CD4-positive, alpha-beta T cell treated with Interleukin-4 for 1 hour (primary cell): ENCODE data around the gene VWA5A.
A peak's percentile ranks its signal among the peaks of the same experiment; 100 is the strongest.
"Not testable (repeated sequence)": the region's sequence is repeated elsewhere in the genome, so short reads cannot be mapped to it uniquely, and the experiment has no call there.

Experiments used
- DNase-seq, 2 donors: peaks; one replicate each; pipeline ENCODE4 v3.0.0-alpha.2; 2020 to 2022

Gene VWA5A

DNA sequence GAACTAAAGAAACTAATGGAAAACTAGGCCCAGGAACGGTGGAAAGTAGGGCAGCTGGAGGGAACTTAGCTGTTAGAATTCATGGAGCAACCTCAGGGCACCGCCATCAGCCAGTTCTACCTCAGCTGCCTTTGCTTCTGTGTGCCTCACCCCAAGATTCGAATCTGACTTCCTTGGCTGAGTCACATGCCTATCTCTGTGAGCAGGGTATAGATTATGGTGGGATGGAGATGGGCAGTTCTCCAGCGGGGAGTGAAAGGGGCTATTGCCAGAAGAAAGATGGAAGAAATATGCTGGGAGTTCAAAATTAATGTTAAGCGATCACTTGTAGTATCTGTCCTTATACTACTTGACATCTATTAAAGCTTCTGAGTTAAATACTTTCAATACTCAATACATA is 18.9 kb upstream of the VWA5A start:
- DNase-seq = no peak

GRCh38 chr11:124098141-124098540 is 17.1 kb upstream of the VWA5A start:
- DNase-seq = no peak

GRCh38 chr11:124101737-124102136 is 13.5 kb upstream of the VWA5A start:
- no peak for DNase-seq

DNA sequence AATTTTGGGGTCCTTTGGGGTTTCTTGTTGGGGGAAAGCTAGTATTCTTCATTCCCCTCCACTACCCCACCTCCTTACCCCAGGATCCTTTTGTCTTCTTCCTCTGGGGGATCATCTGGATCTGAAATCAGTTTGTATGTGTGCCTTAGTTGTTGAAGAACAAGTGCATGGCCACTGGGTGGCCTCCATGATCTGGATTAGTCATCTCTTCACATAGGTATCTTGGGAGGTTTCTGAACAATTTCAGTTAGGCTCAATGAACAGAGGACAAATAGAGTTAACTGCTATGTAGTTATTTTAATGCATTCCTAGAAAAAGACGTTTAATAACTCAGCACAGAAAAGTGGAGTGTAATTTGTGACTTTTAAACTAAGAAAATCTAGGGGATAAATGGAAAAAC is 7.1 kb upstream of the VWA5A start:
- no peak for DNase-seq

DNA sequence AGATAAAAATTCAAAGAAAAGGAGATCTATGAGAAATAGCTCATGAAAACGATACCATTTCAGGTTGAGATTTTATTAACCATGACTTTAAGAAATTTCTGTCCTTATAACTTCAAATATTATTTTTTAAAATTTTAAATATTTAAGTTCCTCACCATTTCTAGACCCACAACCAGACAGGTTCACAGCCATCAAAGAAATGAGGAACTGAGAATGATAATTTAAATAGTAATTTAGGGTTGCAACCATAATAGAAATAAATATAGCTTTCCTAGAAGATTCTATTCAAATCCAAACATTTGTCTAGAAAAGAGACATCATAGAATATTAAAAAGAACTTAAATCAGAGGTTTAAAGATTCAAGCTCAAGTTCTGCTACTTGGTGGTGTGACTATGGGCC is 5.9 kb upstream of the VWA5A start:
- no peak for DNase-seq

DNA sequence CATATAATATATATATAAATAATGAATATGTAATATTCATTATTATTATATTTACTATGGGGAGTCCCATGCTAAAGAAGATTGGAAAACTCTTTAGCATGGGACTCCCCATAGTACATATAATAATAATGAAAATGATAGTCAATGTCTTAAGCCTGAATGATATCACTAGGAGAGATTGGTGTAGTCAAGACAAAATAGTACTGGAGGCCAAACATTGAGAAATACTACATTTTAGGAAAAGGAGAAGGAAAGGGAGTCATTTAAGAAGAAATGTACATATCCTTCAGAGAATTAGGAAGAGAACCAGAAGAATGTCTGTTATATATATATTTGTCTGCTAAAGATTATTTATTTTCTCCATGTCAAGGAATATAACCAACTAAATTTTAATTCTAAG is 5.0 kb upstream of the VWA5A start:
- DNase-seq = no peak

DNA sequence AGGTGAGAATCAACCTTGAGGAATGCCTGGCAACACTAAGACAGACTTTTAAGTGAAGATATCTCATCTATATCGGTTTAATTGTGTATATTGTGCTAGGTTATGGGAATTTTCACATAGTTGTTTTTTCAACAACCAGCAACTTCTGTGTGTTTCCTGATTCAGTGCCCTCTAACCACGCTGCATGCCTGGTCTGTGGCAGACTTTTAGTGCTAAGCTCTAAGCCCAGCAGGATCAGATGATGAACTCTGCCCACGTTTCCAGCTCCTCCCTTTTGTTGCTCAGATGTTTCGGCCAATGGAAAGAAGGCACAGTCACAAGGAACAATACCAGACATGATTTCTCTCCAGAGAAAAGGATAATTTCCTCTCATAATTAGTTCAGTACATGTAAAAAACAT is 1.4 kb upstream of the VWA5A start:
- DNase-seq = no peak

GRCh38 chr11:124115782-124116616 is 749 bp downstream of the VWA5A start:
- DNase-seq = no peak

- no peak for DNase-seq
Measured at GRCh38 chr11:124119103-124119502, 3.9 kb downstream of the VWA5A start.

DNA sequence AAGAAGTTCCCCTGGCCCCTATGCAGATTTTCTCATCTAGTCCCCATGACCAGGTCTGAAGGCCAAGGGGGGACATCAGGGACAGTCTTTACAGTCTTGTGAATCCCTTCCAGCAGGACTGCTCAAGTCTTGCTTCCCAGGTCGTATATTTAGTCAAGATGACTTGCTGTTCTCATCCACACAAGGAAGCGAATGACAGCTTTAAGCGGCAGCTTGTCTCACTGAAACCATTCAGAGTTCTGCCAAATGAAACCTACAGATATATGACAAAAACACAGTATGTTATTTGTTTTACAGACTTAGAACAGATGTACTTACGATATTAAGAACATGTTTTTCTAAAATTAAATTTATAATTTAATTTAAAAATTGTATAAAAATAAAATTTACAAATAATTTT is 5.6 kb downstream of the VWA5A start:
- no peak for DNase-seq

DNA sequence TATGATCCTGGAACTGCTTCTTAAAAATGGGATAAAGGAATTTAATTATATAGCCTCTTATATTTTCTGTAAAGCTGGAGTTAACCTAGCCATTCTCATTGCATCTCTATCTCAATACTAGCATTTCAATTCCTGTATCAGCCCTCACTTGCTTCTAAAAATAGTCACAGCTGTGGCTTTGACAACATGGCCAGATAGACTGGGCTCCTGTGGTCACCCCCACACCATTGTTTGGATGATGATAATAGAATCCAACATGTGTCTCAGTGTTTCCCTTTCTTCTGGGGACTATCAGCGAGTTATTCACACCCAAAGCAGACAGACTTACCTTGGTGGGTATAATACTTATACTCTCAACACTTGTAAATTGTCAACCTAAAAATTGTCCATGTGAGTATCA is 6.9 kb downstream of the VWA5A start:
- DNase-seq = no peak

DNA sequence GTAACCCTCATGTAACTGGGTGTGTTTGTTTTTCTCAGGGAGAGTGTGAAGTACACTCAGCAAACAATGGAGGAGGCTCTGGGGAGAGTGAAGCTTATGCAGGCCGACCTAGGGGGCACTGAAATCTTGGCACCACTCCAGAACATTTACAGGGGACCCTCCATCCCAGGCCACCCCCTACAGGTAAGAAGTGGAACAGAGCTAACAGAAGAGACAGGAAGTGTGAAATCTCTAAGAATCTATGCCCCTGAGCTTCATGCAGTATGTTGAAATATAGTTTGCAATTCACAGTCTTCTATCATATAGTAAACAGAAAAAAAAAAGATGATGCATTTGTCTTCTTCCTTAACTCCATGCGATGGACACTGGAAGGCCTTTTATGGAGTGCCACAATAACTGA is 8.4 kb downstream of the VWA5A start:
- no peak for DNase-seq

DNA sequence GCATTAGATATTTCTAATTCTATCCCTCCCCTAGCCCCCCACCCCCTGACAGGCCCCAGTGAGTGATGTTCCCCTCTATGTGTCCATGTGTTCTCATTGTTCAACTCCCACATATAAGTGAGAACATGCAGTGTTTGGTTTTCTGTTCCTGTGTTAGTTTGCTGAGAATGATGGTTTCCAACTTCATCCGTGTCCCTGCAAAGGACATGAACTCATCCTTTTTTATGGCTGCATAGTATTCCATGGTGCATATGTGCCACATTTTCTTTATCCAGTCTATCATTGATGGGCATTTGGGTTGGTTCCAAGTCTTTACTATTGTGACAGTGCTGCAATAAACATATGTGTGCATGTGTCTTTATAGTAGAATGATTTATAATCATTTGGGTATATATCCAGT is 11.9 kb downstream of the VWA5A start:
- not testable (repeated sequence) for DNase-seq

DNA sequence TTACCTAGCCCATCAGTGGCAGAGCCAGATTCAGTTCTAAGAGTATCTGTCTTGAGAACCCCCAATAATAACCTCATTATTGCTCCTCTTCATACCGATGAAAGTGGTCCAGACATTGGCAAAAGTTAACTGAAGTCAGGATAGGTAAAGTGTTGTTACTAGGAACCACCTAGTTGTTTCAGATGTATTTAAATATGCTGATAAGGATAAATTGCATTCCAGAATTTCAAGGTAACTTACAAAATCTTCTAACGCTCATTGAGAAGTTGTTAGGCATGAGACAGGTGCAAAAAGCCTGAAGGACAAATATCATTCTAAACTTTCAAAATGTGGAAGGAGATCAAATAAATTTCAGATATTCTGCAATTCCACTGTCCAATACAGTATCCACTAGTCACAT is 27.8 kb downstream of the VWA5A start:
- DNase-seq = no peak

DNA sequence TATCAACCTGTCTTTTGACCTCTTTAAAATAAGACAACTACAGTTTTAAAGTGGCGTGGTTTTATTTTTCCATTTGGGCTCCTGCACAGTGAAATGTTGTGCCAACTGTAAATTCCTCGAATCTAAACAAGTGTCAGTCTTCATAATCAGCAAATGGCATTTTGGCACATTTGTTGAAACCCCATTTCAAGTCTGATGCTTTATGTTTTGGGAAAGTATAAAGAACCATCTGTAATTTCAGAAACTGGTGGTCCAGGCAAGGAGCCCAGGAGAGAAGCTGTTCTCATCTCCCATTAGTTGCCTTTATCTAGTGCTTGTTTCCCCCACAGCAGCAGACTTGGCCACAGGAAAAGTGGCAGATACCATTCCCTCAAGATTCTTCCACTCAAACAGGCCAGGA is 32.7 kb downstream of the VWA5A start:
- no peak for DNase-seq

DNA sequence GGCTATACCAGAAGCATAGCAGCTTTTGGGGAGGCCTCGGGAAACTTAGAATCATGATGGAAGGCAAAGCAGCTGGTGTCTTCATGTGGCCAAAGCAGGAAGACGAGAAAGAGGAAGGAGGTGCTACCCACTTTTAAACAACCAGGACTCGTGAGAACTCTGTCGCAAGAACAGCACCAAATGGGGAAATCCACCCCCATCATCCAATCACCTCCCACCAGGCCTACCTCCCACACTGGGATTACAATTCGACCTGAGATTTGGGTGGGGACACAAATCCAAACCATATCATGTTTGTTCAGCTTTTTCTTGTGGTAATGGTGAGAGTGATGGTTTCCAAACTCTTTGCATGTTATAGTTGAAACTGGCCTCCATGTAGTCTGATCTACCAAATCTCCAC is 35.4 kb downstream of the VWA5A start:
- DNase-seq = peak in 1 of 2 donors; percentile 11

DNA sequence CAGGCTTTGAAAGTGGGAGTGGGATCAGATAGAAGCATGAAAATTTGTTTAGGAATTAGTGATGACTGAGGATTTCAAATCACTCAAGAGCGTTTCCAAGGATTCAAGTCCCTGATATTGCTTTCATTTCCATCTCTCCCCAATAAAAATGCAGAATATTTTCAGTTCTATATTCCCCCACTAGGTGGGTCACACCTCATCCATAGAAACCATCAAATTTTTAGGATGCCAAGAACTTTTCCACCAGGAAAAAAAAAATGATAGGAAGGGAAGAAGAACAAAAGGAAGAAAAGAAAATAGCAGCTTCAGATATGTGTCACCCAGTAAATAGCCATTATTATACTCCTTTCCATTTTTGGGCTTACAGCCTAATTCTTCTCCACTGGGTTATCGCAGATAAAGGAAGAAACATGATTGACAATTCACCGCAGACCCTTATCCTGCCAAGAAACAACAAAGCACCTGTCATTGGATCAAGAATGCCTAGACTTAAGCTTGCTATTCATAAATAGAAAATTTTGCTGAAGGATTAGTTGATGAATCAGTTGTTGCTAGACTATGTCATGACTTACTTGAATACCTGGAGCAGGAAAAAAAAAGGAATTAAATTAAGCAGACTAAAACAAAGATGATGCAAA is 37.6 kb downstream of the VWA5A start:
- DNase-seq = no peak

DNA sequence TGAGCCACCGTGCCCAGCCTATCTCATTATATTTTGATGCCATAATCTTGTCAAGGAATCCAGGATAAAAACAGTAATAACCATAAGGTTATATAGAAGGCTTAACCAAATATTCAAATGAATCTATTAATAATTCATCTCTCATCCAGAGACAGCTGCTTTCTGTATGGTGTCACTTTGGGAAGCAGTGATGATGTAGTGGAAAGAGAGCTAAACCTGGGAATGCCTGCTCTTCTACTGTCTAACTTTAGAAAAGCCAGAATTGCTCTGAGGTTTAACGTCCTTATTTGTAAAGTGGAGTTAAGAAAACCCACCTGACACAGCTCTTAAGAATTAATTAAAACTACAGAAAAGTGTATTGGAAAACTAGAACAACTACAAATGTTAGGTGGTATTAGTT is 38.6 kb downstream of the VWA5A start:
- DNase-seq = no peak

DNA sequence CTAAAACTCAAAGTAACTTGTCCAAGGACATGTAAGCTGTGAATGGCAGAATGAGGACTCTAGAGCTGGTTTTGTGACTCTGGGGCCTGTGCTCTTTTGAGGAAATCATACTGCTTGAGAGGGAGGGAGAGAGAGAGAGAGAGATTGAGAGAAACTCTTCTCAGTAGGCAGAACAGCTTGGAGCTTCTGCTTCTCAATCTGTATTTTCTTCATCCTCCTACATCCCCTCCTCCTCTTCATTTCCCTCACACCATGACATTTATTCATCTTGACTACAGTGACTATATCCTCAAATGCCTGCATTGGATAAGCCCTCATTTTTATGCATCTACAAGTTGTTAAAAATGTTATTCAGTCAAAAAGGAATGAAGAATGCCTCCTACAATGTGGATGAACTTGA is 44.2 kb downstream of the VWA5A start:
- DNase-seq = no peak

GRCh38 chr11:124160986-124161385 is 45.7 kb downstream of the VWA5A start:
- DNase-seq = no peak

DNA sequence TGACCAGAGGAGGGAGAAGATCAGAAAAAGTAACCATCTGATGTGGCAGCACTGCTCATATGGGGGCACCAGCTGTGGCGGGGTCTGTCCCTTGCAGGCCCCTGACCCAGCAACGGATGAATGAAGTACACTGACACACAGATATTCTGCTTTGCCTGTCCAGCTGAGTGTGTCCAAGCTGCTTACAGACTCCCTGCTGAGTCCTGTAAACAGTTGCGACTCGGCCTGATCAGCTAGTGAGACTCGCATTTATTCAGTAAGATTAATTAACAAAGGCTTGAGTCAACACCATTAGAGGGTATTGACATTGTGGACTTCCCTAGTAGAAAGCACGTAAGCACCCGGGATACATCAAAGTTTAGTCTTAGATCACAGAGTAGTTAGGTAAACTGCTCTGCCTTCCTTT is 52.6 kb downstream of the VWA5A start:
- DNase-seq = no peak

DNA sequence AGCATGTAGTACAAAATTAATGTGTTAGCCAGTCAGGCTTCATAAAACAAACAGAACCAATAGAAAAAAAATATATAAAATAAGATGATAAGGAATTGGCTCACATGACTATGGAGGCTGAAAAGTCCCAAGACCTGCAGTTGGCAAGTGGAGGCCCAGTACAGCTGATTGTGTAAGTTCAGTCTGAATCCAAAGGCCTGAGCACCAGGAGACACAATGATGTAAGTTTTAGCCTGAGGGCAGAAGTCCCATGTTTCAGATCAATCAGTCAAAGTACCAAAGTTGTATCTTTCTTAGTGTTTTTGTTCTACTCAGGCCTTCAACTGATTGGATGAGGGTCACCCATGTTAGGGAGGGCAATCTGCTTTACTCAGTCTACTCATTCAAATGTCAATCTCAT is 53.5 kb downstream of the VWA5A start:
- DNase-seq = no peak

- DNase-seq = not testable (repeated sequence)
Measured at GRCh38 chr11:124170315-124170714, 55.1 kb downstream of the VWA5A start.

DNA sequence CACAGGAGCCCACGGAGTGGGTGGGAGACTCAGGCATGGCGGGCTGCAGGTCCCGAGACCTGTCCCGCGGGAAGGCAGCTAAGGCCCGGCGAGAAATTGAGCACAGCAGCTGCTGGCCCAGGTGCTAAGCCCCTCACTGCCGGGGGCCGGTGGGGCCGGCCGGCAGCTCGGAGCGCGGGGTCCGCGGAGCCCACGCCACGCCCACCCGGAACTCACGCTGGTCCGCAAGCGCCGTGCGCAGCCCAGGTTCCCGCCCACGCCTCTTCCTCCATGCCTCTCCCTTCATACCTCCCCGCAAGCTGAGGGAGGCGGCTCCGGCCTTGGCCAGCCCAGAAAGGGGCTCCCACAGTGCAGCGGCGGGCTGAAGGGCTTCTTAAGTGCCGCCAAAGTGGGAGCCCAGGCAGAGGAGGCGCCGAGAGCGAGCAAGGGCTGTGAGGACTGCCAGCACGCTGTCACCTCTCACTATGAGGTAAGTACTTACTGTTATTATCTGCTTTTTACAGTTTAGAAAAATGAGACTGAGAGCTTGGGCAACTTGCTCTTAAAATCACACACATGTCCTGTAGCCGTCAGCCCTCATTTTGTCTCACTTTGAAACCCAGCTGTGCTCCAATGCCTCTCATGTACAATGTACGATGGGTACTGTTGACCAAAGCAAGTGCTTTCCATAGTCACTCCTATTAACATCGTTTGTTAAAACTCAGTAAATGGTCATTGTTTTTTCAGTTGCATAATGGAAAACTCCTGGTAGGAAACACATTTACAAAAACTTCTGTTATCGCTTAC is 55.7 kb downstream of the VWA5A start:
- DNase-seq = no peak
